ENCODE measurements around the gene PBX4.

DNA sequence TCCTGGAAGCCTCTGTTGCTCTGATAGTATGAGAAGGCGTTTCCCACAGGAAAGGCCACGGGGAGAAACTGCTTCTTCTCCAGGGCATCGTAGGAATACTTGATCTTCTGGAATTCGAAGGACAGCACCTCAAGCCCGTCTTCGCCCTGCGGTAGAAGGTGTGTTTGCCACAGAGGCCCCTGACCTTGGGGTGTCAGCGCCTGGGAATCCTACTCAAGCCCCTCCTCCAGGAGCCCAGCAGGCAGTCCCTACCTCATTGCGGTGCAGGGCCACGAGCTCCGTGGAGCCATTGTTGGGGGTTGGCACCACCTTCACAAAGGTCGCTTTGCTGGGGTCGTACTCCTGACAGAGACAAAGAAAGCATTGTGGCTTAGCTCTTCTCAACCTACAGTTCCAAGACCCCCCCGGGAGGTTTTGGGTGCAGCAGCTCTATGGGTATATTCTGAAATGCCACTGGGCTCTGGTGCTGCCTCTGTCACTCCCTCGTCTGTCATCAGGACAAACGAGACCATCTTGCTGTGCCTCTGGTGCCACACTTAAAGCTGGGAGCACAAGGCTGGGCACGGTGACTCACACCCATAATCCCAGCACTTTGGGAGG lies 41.3 kb upstream of the PBX4 start:
- TF ChIP-seq, protein P1, sequence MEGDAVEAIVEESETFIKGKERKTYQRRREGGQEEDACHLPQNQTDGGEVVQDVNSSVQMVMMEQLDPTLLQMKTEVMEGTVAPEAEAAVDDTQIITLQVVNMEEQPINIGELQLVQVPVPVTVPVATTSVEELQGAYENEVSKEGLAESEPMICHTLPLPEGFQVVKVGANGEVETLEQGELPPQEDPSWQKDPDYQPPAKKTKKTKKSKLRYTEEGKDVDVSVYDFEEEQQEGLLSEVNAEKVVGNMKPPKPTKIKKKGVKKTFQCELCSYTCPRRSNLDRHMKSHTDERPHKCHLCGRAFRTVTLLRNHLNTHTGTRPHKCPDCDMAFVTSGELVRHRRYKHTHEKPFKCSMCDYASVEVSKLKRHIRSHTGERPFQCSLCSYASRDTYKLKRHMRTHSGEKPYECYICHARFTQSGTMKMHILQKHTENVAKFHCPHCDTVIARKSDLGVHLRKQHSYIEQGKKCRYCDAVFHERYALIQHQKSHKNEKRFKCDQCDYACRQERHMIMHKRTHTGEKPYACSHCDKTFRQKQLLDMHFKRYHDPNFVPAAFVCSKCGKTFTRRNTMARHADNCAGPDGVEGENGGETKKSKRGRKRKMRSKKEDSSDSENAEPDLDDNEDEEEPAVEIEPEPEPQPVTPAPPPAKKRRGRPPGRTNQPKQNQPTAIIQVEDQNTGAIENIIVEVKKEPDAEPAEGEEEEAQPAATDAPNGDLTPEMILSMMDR (IDR thresholded peaks at IDR 0.05 in 8 of 11, conservative IDR thresholded peaks at IDR 0.05 in 3 of 11), result no peak
- no peak for TF ChIP-seq POLR2AphosphoS5 (IDR thresholded peaks at IDR 0.05)
